Type B pancreatic cell (in vitro differentiated cells): ENCODE results near the gene BAD. TPM values are rescaled to one million over a fixed set of nuclear protein-coding genes. Genes with fewer than 3 reads are reported as not detected.
A peak's percentile ranks its signal among the peaks of the same experiment; 100 is the strongest.

Source experiments
- DNase-seq: peaks from one replicate; pipeline ENCODE4 v3.0.0; 2021; ENCODE audit warnings: mixed read lengths; ENCODE audit not compliant: unreplicated experiment; ENCODE audit errors: extremely low spot score
- H3K27ac Mint-ChIP-seq: 2 replicates; pipeline ENCODE4 v1.8.0; 2021; ENCODE audit warnings: mild to moderate bottlenecking, mixed read lengths
- H3K27me3 Mint-ChIP-seq: 2 replicates; pipeline ENCODE4 v1.8.0; 2021; ENCODE audit warnings: mixed read lengths
- H3K36me3 Mint-ChIP-seq: 2 replicates; pipeline ENCODE4 v1.8.0; 2021; ENCODE audit warnings: mixed read lengths
- H3K4me1 Mint-ChIP-seq: one replicate; pipeline ENCODE4 v1.8.0; 2021; ENCODE audit warnings: mixed read lengths; ENCODE audit not compliant: unreplicated experiment
- H3K4me3 Mint-ChIP-seq: 2 replicates; pipeline ENCODE4 v1.8.0; 2021; ENCODE audit warnings: mild to moderate bottlenecking, mixed read lengths
- H3K9me3 Mint-ChIP-seq: 2 replicates; pipeline ENCODE4 v1.8.0; 2021; ENCODE audit warnings: mixed read lengths
- CTCF ChIP-seq: fragments of 200-600 bp; sonication (generic); conservative IDR thresholded peaks from 2 replicates; pipeline ENCODE4 v1.5.0; 2021; ENCODE audit warnings: antibody characterized with exemption, mild to moderate bottlenecking
- total RNA-seq: library from RNA; stranded (reverse); gene quantifications from 2 replicates; pipeline ENCODE4 v1.2.1, GENCODE V29; 2021; ENCODE audit warnings: low replicate concordance

The BAD gene
- total RNA-seq, 1 donor from 2014 or later, result 48.7 TPM

DNA sequence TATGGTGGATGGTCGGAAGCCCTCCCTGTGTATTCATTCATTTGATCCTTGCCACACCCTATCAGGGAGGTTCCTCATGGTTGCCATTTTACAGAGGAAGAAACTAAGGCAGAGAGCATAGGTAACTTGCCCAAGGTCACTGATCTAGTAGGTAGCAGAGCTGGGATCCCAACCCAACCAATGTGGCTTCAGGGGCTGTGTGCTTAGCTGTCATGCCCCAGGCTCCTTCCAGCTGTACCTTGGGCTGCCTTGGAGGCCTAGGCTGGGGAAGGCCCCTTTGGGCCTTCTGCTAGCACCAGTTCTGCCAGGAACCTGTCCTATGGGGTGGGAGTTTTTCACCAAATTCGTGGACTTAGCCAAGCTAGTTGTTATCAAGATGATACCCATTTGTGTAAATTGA is 8.6 kb downstream of the BAD start:
- no peak overlapping the region for H3K4me3 Mint-ChIP-seq
- no peaks in the 10 kb centered on the region for H3K27me3 Mint-ChIP-seq
- H3K4me1 Mint-ChIP-seq, result peaks cover 7% of the 10 kb centered on the region
- peaks cover 4% of the 10 kb centered on the region for H3K36me3 Mint-ChIP-seq
- no peak for DNase-seq
- no peak overlapping the region for H3K27ac Mint-ChIP-seq
- H3K9me3 Mint-ChIP-seq, result no peaks in the 10 kb centered on the region
- no peak for TF ChIP-seq CTCF

- TF ChIP-seq CTCF, result no peak
- Mint-ChIP-seq H3K27me3 (peaks cover 2% of the 10 kb centered on the region), H3K4me3 (no peak overlapping the region), H3K36me3 (peaks cover 4% of the 10 kb centered on the region), H3K4me1 (peaks cover 7% of the 10 kb centered on the region), H3K9me3 (no peaks in the 10 kb centered on the region), H3K27ac (no peak overlapping the region)
- no peak for DNase-seq
These were observed 9.2 kb downstream of the BAD start for GRCh38 chr11:64275031-64275800.

DNA sequence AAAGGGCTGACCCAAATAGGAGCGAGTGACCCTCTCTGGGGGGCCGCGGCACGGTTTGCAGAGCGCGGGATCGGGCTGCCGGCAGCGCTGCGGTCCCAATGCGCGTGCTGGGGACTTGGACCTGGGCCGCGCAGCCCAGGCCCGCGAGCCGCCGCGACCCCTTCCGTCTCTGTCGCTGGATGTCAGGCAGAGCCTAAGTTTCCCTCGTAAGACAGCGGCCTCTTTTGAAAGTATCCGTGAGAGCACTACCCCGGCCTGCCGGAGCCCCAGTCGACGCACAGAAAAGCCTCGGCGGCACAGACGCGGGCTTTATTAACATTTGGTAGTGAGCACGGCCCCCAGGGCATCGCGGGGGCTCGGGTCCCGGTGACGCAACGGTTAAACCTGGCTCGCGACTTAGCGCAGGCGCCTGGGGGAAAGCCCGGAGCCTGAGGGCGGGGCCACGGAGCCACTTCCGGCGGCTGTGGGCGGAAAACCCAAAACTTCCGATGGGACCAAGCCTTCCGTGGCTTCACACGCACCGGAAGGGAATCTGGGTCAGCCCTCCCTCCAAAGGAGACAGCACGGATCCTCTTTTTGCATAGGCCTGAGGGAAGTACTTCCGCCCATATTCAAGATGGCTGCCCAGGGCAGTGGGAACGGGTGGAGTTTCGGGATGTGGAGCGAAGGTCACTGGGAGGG is 14.8 kb downstream of the BAD start:
- no peaks in the 10 kb centered on the region for H3K9me3 Mint-ChIP-seq
- H3K4me3 Mint-ChIP-seq, result peak overlapping the region; percentile 100
- H3K36me3 Mint-ChIP-seq, result peaks cover 4% of the 10 kb centered on the region
- peak; percentile 14 for TF ChIP-seq CTCF
- peak; percentile 98 for DNase-seq
- peaks cover 5% of the 10 kb centered on the region for H3K27me3 Mint-ChIP-seq
- H3K4me1 Mint-ChIP-seq, result peaks cover 19% of the 10 kb centered on the region
- H3K27ac Mint-ChIP-seq, result peak overlapping the region; percentile 99

GRCh38 chr11:64268893-64269539 is 15.4 kb downstream of the BAD start:
- H3K9me3 Mint-ChIP-seq, result no peaks in the 10 kb centered on the region
- DNase-seq, result no peak
- H3K36me3 Mint-ChIP-seq, result peaks cover 4% of the 10 kb centered on the region
- peaks cover 5% of the 10 kb centered on the region for H3K27me3 Mint-ChIP-seq
- H3K4me3 Mint-ChIP-seq, result peak overlapping the region; percentile 100
- H3K4me1 Mint-ChIP-seq, result peaks cover 19% of the 10 kb centered on the region
- peak overlapping the region; percentile 99 for H3K27ac Mint-ChIP-seq
- TF ChIP-seq CTCF, result peak; percentile 15

GRCh38 chr11:64268025-64268892 is 16.2 kb downstream of the BAD start:
- DNase-seq, result no peak
- H3K4me3 Mint-ChIP-seq, result peak overlapping the region; percentile 100

More at GRCh38 chr11:64268025-64268892, 16.2 kb downstream of the BAD start:
- H3K4me1 Mint-ChIP-seq, result peaks cover 19% of the 10 kb centered on the region
- no peak for TF ChIP-seq CTCF
- H3K27me3 Mint-ChIP-seq, result peaks cover 5% of the 10 kb centered on the region
- H3K36me3 Mint-ChIP-seq, result peaks cover 4% of the 10 kb centered on the region
- no peaks in the 10 kb centered on the region for H3K9me3 Mint-ChIP-seq
- peak overlapping the region; percentile 99 for H3K27ac Mint-ChIP-seq
